Mammary epithelial cell (primary cell): ENCODE data around the gene GPR78.

Source experiments
- CTCF ChIP-seq, 2 donors: IDR thresholded peaks in 1 of 2; conservative IDR thresholded peaks in 1 of 2; 2 replicates each; pipeline ENCODE4 v1.5.1; 2011 to 2012; ENCODE audit warnings: inconsistent platforms in 2 of 2, low read length in 2 of 2, mild to moderate bottlenecking in 2 of 2, control low read depth in 1 of 2, low read depth in 1 of 2; ENCODE audit not compliant: insufficient read depth in 1 of 2; ENCODE audit errors: extremely low read depth in 1 of 2
- EZH2 ChIP-seq: IDR thresholded peaks from 2 replicates; pipeline ENCODE4 v1.6.1; 2012; ENCODE audit warnings: low read length, inconsistent platforms, borderline replicate concordance

- no peak for TF ChIP-seq CTCF (conservative IDR thresholded peaks at IDR 0.05 in 1 of 2, IDR thresholded peaks at IDR 0.05 in 1 of 2; ENCODE audit: extremely low read depth in 1 of 2, insufficient read depth in 1 of 2, low read depth in 1 of 2, low read length in 2 of 2)
- TF ChIP-seq EZH2: no peak
Observed at GRCh38 chr4:8541981-8542715, 38.0 kb upstream of the GPR78 start.
